OCI-LY7 (cell line): Measurements from ENCODE around the gene CLPTM1.

Experiments
- EZH2phosphoT487 ChIP-seq: fragments of 200-600 bp; sonication (generic); IDR thresholded peaks from 2 replicates; pipeline ENCODE4 v1.6.1; 2018; ENCODE audit warnings: low read depth, borderline replicate concordance, mild to moderate bottlenecking, mixed run types, antibody characterized with exemption, low read length, moderate library complexity, mixed read lengths
- TF ChIP-seq, protein P1 (sequence below): fragments of 200-600 bp; sonication (generic); conservative IDR thresholded peaks from 2 replicates; pipeline ENCODE4 v1.5.1; 2014; ENCODE audit warnings: mild to moderate bottlenecking, antibody characterized with exemption, low read length, moderate library complexity, mixed read lengths

DNA sequence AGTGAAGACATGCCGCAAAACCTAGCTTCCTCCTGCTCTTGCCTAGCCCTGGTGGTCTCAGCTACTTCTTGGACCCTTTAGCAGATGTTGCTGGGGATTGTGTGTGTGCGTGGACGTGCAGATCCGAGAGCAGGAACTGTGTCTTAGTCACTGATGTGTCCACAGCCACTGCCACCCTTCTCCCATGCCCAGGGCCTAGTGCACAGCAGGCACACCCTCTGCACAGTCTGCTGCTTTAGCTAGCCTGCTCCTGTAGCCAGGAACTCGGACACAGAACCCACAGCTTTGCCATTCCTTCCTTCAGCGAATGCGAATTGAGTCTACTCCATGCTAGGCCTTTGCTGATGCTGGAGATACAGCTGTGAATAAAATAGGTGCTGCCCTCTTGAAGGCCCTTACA, 2.3 kb downstream of the CLPTM1 start:
- TF ChIP-seq, protein P1, sequence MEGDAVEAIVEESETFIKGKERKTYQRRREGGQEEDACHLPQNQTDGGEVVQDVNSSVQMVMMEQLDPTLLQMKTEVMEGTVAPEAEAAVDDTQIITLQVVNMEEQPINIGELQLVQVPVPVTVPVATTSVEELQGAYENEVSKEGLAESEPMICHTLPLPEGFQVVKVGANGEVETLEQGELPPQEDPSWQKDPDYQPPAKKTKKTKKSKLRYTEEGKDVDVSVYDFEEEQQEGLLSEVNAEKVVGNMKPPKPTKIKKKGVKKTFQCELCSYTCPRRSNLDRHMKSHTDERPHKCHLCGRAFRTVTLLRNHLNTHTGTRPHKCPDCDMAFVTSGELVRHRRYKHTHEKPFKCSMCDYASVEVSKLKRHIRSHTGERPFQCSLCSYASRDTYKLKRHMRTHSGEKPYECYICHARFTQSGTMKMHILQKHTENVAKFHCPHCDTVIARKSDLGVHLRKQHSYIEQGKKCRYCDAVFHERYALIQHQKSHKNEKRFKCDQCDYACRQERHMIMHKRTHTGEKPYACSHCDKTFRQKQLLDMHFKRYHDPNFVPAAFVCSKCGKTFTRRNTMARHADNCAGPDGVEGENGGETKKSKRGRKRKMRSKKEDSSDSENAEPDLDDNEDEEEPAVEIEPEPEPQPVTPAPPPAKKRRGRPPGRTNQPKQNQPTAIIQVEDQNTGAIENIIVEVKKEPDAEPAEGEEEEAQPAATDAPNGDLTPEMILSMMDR: no peak
- no peak for TF ChIP-seq EZH2phosphoT487
